ENCODE data around the gene LRRC3.

The LRRC3 gene

DNA sequence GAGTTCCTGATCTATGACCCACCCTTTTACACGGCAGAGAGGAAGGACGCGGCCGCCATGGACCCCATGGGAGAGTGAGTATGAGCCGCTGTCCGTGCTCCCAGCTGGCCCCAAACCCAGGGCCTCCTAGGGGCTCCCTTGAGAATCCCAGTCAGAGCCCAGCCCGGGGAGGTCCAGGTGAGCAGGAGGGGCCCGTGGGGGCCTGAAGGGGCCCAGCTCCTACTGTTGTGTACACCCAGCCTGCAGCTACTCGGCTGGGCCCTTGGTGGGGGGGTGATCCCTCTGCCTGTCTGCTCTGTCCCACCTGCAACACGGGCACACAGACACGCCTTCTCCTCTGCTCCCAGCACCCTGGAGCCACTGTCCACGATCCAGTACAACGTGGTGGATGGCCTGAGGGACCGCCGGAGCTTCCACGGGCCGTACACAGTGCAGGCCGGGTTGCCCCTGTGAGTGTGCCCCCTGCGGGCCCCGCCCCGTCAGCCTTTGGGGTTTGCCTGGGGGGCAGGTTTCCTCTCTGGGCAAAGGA lies 28.6 kb upstream of the LRRC3 start:
- Histone ChIP-seq H3K4me1 (ENCODE audit: control insufficient read depth, insufficient read depth, low read length) (no peaks in the 10 kb centered on the region), H3K36me3 (ENCODE audit: control insufficient read depth, insufficient read depth, low read length) (no peaks in the 10 kb centered on the region), H3K27me3 (ENCODE audit: control insufficient read depth, insufficient read depth, low read length) (no peaks in the 10 kb centered on the region), H3K4me3 (ENCODE audit: low read length) (no peak overlapping the region), H3K9ac (ENCODE audit: low read length) (no peak overlapping the region), H3K27ac (ENCODE audit: low read depth, low read length) (no peak overlapping the region)

DNA sequence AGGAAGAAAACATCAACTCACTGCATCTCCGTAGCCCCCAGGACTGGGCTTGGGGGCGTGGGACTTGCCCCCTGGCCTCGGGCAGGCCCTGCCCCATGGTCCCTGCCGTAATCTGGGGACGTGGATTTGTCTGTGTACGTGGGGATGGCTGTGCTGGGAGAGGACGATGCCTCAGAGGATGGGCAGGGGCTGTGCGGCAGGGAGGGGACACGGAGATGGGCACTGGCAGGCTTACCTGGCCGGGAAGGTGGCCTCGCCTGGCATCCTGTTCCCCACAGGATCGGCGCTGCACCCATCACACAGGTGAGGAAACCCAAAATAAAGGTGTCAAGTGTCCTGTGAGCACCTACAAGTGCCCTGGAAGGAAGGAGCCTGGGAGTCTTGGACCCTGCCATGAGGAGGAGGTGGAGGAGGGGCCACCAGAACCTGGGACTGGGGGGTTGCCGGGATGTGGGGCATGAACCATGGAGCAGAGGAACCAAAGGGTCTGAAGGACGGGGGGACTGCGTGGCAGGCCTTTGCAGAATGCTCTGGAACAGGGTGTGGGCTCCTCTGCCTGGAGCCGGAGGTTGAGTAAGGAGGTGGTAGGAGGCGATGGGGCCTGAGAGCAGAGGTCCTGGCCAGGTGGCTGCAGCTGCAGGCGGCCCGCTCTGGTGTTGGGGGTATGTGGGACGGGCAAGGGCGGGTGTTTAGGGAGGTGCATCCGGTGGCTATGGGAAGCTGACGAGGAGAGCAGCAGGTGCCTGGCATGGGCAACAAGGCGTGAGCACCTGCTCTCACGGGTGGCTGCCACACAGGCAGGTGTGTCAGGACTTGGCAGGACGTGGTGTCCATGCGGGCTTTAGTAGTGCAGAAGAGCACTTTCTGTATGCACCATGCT lies 27.8 kb upstream of the LRRC3 start:
- H3K36me3 ChIP-seq (ENCODE audit: control insufficient read depth, insufficient read depth, low read length), result no peaks in the 10 kb centered on the region
- H3K27ac ChIP-seq (ENCODE audit: low read depth, low read length), result no peak overlapping the region
- no peak overlapping the region for H3K9ac ChIP-seq (ENCODE audit: low read length)
- H3K4me3 ChIP-seq (ENCODE audit: low read length), result no peak overlapping the region
- no peaks in the 10 kb centered on the region for H3K27me3 ChIP-seq (ENCODE audit: control insufficient read depth, insufficient read depth, low read length)
- H3K4me1 ChIP-seq (ENCODE audit: control insufficient read depth, insufficient read depth, low read length), result no peaks in the 10 kb centered on the region

DNA sequence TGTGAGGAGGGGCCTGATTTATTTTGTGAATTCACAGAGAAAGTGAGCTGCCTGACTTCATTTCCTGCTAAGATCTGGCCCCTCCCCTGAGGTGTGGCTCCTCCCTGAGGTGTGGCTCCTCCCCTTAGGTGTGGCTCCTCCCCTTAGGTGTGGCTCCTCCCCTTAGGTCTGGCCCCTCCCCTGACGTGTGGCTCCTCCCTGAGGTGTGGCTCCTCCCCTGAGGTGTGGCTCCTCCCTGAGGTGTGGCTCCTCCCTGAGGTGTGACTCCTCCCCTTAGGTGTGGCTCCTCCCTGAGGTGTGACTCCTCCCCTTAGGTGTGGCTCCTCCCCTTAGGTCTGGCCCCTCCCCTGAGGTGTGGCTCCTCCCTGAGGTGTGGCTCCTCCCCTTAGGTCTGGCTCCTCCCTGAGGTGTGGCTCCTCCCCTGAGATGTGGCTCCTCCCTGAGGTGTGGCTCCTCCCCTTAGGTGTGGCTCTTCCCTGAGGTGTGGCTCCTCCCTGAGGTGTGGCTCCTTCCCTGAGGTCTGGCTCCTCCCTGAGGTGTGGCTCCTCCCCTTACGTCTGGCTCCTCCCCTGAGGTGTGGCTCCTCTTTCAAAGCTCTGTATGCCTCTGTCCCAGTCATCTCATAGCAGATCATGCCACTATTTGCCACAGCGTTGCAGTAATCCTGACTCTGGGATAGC lies 26.9 kb upstream of the LRRC3 start:
- Histone ChIP-seq H3K36me3 (ENCODE audit: control insufficient read depth, insufficient read depth, low read length) (no peaks in the 10 kb centered on the region), H3K27me3 (ENCODE audit: control insufficient read depth, insufficient read depth, low read length) (no peaks in the 10 kb centered on the region), H3K4me3 (ENCODE audit: low read length) (no peak overlapping the region), H3K4me1 (ENCODE audit: control insufficient read depth, insufficient read depth, low read length) (no peaks in the 10 kb centered on the region), H3K9ac (ENCODE audit: low read length) (no peak overlapping the region), H3K27ac (ENCODE audit: low read depth, low read length) (no peak overlapping the region)

DNA sequence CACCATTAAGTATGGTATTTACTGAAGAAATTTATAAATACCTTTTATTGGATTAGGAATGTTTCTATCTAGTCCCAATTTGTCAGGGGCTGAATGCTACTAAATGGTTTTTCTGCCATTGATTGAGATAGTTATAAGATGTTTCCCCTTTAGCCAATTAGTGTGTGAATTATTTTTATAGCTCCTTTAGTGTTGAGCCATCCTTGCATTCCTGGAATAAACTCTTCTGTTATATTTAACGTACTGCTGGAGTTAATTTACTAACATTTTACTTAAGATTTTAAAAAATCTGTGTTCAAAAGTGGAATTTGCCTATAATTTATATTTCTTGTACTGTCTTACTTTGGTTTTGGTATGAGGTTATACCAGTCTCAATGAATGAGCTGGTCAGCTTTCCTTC lies 25.4 kb upstream of the LRRC3 start:
- H3K9ac ChIP-seq (ENCODE audit: low read length), result no peak overlapping the region
- no peaks in the 10 kb centered on the region for H3K4me1 ChIP-seq (ENCODE audit: control insufficient read depth, insufficient read depth, low read length)
- no peak overlapping the region for H3K4me3 ChIP-seq (ENCODE audit: low read length)
- H3K27ac ChIP-seq (ENCODE audit: low read depth, low read length), result no peak overlapping the region
- H3K27me3 ChIP-seq (ENCODE audit: control insufficient read depth, insufficient read depth, low read length), result no peaks in the 10 kb centered on the region
- no peaks in the 10 kb centered on the region for H3K36me3 ChIP-seq (ENCODE audit: control insufficient read depth, insufficient read depth, low read length)

DNA sequence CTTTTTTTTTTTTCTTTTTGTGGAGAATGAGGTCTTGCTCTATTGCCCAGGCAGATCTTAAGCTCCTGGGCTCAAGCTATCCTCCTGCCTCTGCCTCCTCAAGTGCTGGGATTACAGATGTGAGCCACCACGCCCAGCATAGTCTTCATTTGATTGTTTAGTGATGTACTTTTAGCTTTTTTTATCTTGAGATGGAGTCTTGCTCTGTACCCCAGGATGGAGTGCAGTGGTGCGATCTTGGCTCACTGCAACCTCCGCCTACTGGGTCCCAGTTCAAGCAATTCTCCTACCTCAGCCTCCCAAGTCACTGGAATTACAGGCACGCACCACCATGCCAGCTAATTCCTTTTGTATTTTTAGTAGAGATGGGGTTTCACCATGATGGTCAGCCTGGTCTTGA lies 24.0 kb upstream of the LRRC3 start:
- no peak overlapping the region for H3K9ac ChIP-seq (ENCODE audit: low read length)
- no peak overlapping the region for H3K4me3 ChIP-seq (ENCODE audit: low read length)
- H3K4me1 ChIP-seq (ENCODE audit: control insufficient read depth, insufficient read depth, low read length), result no peaks in the 10 kb centered on the region
- H3K27me3 ChIP-seq (ENCODE audit: control insufficient read depth, insufficient read depth, low read length), result no peaks in the 10 kb centered on the region
- no peak overlapping the region for H3K27ac ChIP-seq (ENCODE audit: low read depth, low read length)
- H3K36me3 ChIP-seq (ENCODE audit: control insufficient read depth, insufficient read depth, low read length), result no peaks in the 10 kb centered on the region

DNA sequence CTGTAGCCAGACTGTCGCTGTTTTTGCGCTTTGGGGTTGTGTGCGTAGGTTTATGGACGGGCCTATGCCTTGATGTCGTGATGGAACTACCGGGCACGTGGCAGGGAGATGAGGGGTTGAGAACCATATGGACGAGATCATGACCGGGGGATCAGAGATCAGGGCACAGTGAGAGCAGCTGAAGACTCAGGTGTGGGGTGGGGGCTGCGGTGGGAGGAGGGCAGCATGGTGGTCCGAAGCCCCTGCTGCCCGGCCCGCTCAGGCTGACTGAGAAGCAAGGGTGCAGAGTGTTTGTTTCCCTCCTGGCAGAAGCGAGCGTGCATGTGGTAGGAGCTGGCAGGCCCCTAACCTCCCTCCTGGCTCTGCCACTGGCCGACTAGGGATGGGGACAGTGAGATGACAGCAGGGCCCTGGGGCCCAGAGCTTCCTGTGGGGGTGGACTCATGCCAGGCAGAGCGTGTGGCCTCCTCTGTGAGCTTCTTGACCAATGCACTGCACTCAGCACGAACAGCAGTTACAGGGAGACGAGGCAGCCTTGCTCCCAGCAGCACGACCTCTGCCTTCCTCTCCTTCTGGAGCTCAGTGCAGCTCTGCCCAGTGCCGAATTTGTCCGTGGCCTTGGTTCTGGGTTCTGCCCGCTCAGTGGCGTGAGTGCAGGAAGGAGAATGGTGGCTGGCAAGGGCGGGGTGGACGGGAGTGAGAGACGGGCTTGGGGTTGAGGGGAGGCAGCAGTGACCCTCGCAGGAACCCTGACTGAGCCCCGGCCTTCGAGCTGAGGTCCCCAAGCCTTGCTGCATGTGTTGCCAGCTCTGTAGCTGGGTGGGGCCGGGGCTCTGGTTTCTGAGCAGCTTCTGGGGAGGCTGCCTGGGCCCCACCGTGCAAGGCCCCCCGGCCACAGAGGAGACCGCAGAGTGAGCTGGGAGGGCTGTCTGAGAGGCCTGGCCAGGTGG lies 22.2 kb upstream of the LRRC3 start:
- Histone ChIP-seq H3K4me3 (ENCODE audit: low read length) (no peak overlapping the region), H3K4me1 (ENCODE audit: control insufficient read depth, insufficient read depth, low read length) (peaks cover 8% of the 10 kb centered on the region), H3K27me3 (ENCODE audit: control insufficient read depth, insufficient read depth, low read length) (no peaks in the 10 kb centered on the region), H3K9ac (ENCODE audit: low read length) (no peak overlapping the region), H3K36me3 (ENCODE audit: control insufficient read depth, insufficient read depth, low read length) (no peaks in the 10 kb centered on the region), H3K27ac (ENCODE audit: low read depth, low read length) (no peak overlapping the region)

DNA sequence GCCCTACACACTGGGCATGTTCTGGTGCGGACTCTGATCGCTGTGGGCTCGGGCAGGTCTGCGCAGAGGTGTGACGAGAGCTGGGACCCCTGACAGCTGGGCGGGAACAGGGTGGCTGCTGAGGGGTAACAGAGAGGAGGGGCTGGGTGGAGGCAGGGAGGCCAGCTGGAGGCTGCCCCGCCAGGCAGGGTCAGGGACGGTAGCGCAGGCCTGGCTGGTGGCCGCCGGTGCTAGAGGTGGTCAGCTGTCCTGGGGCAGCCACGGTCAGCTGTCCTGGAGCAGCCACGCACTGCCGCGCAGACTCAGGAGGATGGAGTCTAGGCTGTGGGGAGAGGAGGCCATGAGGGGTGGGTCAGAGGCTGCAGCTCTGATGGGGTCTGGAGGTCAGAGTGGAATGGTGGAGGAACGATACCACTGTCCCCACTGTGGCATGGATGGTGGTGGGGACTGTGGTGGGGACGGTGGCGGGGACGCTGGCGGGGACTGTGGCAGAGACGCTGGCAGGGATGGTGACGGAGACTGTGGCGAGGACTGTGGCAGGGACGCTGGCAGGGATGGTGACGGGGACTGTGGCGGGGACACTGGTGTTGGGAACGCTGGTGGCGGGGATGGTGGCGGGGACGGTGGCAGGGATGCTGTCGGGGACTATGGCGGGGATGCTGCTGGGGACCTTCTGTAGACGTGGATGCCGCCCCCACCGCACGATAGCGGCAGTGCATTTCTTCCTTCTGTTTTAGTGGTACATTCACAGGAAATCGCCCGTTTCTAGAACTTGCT lies 21.3 kb upstream of the LRRC3 start:
- H3K4me1 ChIP-seq (ENCODE audit: control insufficient read depth, insufficient read depth, low read length), result peaks cover 10% of the 10 kb centered on the region
- no peaks in the 10 kb centered on the region for H3K36me3 ChIP-seq (ENCODE audit: control insufficient read depth, insufficient read depth, low read length)
- H3K4me3 ChIP-seq (ENCODE audit: low read length), result no peak overlapping the region
- H3K27me3 ChIP-seq (ENCODE audit: control insufficient read depth, insufficient read depth, low read length), result no peaks in the 10 kb centered on the region
- H3K27ac ChIP-seq (ENCODE audit: low read depth, low read length), result no peak overlapping the region
- H3K9ac ChIP-seq (ENCODE audit: low read length), result no peak overlapping the region

DNA sequence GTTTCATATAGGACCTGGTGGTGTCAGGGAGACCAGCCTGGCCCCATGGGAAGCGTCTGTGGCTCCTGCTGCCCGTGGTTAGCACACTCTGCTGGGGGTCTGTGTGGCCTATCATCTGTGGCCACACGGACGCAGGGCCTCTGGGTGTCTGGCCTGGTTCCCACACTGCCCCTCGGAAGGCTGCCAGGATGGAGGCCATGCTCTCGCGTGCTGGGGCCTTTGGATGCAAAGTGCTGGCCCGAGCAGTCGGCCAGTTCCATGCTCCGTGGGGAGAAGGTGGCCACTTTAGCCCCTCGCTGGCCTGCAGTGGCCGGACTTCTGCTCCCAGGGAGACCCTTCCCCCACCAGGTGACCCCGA lies 20.8 kb upstream of the LRRC3 start:
- Histone ChIP-seq H3K4me1 (ENCODE audit: control insufficient read depth, insufficient read depth, low read length) (peaks cover 10% of the 10 kb centered on the region), H3K36me3 (ENCODE audit: control insufficient read depth, insufficient read depth, low read length) (no peaks in the 10 kb centered on the region), H3K4me3 (ENCODE audit: low read length) (no peak overlapping the region), H3K9ac (ENCODE audit: low read length) (no peak overlapping the region), H3K27me3 (ENCODE audit: control insufficient read depth, insufficient read depth, low read length) (no peaks in the 10 kb centered on the region), H3K27ac (ENCODE audit: low read depth, low read length) (no peak overlapping the region)

DNA sequence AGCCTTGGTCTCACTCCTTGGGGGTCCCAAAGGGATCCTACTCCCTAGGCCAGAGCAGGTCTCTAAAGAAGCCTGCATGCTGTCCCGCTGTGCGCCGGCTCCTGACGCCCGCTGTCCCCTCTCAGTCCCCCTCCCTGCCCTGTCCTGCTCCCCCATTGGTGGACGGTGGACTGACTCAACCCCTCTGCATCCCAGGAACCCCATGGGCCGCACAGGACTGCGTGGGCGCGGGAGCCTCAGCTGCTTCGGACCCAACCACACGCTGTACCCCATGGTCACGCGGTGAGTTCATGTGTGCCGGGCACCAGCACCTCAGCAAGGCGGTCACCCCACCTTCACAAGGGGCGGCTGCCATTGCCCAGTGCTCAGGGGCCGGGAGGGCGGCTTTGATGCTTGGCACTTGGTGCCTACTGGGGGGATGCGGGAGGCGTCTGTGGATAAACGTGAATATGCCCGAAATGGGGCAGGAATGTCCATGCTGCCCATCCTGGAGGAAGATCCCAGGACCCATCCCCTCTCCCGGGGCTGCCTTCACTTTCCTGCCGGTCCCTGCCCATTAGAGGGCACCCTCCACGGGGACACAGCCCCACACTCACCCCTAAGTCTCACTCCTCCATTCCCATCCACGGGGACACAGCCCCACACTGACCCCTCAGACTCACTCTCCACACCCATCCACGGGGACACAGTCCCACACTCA lies 20.2 kb upstream of the LRRC3 start:
- Histone ChIP-seq H3K27me3 (ENCODE audit: control insufficient read depth, insufficient read depth, low read length) (no peaks in the 10 kb centered on the region), H3K9ac (ENCODE audit: low read length) (no peak overlapping the region), H3K36me3 (ENCODE audit: control insufficient read depth, insufficient read depth, low read length) (no peaks in the 10 kb centered on the region), H3K27ac (ENCODE audit: low read depth, low read length) (no peak overlapping the region), H3K4me1 (ENCODE audit: control insufficient read depth, insufficient read depth, low read length) (peaks cover 10% of the 10 kb centered on the region), H3K4me3 (ENCODE audit: low read length) (no peak overlapping the region)

DNA sequence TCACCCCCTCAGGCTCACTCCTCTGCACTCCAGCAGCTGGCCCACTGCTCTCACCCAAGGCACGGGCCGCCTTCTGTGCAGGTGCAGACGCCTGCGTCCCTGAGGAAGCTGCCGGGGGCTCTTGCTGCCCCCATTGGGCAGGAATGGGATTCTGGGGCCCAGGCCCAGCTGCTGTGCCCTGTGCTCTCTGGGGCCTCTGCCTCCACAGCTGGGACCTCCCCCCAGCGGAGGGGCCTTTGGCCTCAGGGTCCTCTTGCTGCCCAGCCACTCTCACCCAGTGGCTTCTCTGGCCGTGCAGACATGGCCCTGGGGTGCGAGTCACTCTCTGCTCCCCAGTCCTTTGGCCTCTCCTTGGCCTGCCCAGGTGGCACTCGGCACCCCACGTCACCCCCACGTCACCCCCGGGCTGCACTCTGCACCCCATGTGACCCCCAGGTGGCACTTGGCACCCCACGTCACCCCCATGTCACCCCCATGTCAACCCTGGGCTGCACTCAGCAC lies 19.1 kb upstream of the LRRC3 start:
- Histone ChIP-seq H3K4me1 (ENCODE audit: control insufficient read depth, insufficient read depth, low read length) (peaks cover 10% of the 10 kb centered on the region), H3K27ac (ENCODE audit: low read depth, low read length) (no peak overlapping the region), H3K9ac (ENCODE audit: low read length) (no peak overlapping the region), H3K27me3 (ENCODE audit: control insufficient read depth, insufficient read depth, low read length) (no peaks in the 10 kb centered on the region), H3K36me3 (ENCODE audit: control insufficient read depth, insufficient read depth, low read length) (no peaks in the 10 kb centered on the region), H3K4me3 (ENCODE audit: low read length) (no peak overlapping the region)

DNA sequence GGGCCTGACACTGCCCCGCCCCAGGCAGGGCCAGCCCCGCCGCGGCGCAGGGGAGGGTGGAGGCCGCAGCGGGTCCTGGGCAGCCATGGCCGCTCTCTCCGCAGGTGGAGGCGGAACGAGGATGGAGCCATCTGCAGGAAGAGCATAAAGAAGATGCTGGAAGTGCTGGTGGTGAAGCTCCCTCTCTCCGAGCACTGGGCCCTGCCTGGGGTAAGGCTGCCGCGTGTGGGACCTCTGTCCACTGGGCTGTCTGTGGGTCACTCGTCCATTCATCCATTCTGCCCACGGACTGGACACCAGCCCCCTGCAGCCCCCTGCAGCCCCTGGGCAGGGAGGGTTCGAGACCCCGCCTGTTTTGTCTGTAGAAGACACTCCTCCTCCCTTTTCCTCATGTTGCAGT lies 18.4 kb upstream of the LRRC3 start:
- no peaks in the 10 kb centered on the region for H3K27me3 ChIP-seq (ENCODE audit: control insufficient read depth, insufficient read depth, low read length)
- H3K4me1 ChIP-seq (ENCODE audit: control insufficient read depth, insufficient read depth, low read length), result peaks cover 10% of the 10 kb centered on the region
- H3K9ac ChIP-seq (ENCODE audit: low read length), result no peak overlapping the region
- H3K27ac ChIP-seq (ENCODE audit: low read depth, low read length), result no peak overlapping the region
- no peak overlapping the region for H3K4me3 ChIP-seq (ENCODE audit: low read length)
- H3K36me3 ChIP-seq (ENCODE audit: control insufficient read depth, insufficient read depth, low read length), result no peaks in the 10 kb centered on the region

Measured in rectal smooth muscle tissue (tissue), 1 donor.